OCI-LY7 (cell line): ENCODE data around the gene MAST2. TPM values are rescaled to one million over a fixed set of nuclear protein-coding genes. Genes with fewer than 3 reads are reported as not detected.

Experiments
- BruUV-seq: library from RNA; stranded (reverse); fragments of 400-500 nt; replicated peaks from 2 replicates; lab custom pipeline; 2021; lab: Mats Ljungman, UMichigan
- CTCF ChIA-PET: fragments of 300-600 bp; sonication (Branson Sonifier 250); formaldehyde crosslinking; loops from one replicate; lab custom pipeline; 2022; ENCODE audit warnings: antibody characterized with exemption; ENCODE audit not compliant: unreplicated experiment; lab: Charles Lee
- POLR2A ChIA-PET: fragments of 300-600 bp; sonication (Branson Sonifier 250); formaldehyde crosslinking; loops from one replicate; lab custom pipeline; 2022; ENCODE audit warnings: antibody characterized with exemption; lab: Charles Lee
- DNase-seq: peaks from one replicate; pipeline ENCODE4 v3.0.0-alpha.2; 2015; ENCODE audit warnings: low spot score
- H2AFZ ChIP-seq: fragments of 200-600 bp; sonication (generic), shearing (Covaris generic); 2 replicates; pipeline ENCODE4 v1.6.1; 2014; ENCODE audit warnings: mild to moderate bottlenecking, antibody characterized with exemption, low read length, moderate library complexity
- H3K27ac ChIP-seq: fragments of 200-600 bp; sonication (generic); 2 replicates; pipeline ENCODE4 v1.5.1; 2014; ENCODE audit warnings: mixed run types, low read depth, mild to moderate bottlenecking, moderate library complexity, low read length, inconsistent platforms; ENCODE audit not compliant: poor library complexity, severe bottlenecking
- H3K36me3 ChIP-seq: fragments of 200-600 bp; sonication (generic); 2 replicates; pipeline ENCODE4 v1.6.1; 2014; ENCODE audit warnings: mild to moderate bottlenecking, antibody characterized with exemption, low read length, moderate library complexity, mixed read lengths; ENCODE audit not compliant: insufficient read depth
- H3K4me1 ChIP-seq: fragments of 200-600 bp; sonication (generic); 2 replicates; pipeline ENCODE4 v1.5.1; 2014; ENCODE audit warnings: mild to moderate bottlenecking, low read length; ENCODE audit not compliant: insufficient read depth, poor library complexity, severe bottlenecking
- H3K4me2 ChIP-seq: fragments of 200-600 bp; sonication (generic); 2 replicates; pipeline ENCODE4 v1.6.1; 2014; ENCODE audit warnings: mild to moderate bottlenecking, low read length
- H3K4me3 ChIP-seq: fragments of 200-600 bp; sonication (generic); 2 replicates; pipeline ENCODE4 v1.5.1; 2014; ENCODE audit warnings: mild to moderate bottlenecking, low read depth, low read length; ENCODE audit not compliant: poor library complexity, severe bottlenecking
- H3K79me2 ChIP-seq: fragments of 200-600 bp; sonication (generic); 2 replicates; pipeline ENCODE4 v1.6.1; 2016; ENCODE audit warnings: low read depth, mild to moderate bottlenecking, low read length, moderate library complexity, mixed read lengths; ENCODE audit not compliant: insufficient read depth
- H3K9me2 ChIP-seq: fragments of 200-600 bp; sonication (generic); 2 replicates; pipeline ENCODE4 v1.6.1; 2016; ENCODE audit warnings: mild to moderate bottlenecking, low read length, mixed read lengths; ENCODE audit not compliant: insufficient read depth
- H3K9me3 ChIP-seq: fragments of 200-600 bp; sonication (generic); 2 replicates; pipeline ENCODE4 v1.6.1; 2014; ENCODE audit warnings: mild to moderate bottlenecking, mixed run types, low read length, mixed read lengths
- H4K20me1 ChIP-seq: fragments of 200-600 bp; sonication (generic); 2 replicates; pipeline ENCODE4 v1.6.1; 2014; ENCODE audit warnings: mild to moderate bottlenecking, antibody characterized with exemption, low read length, moderate library complexity, mixed read lengths; ENCODE audit not compliant: insufficient read depth
- CTCF ChIP-seq: fragments of 200-600 bp; sonication (generic); conservative IDR thresholded peaks from 2 replicates; pipeline ENCODE4 v1.5.1; 2014; ENCODE audit warnings: mild to moderate bottlenecking, antibody characterized with exemption, low read length, moderate library complexity, mixed read lengths
- EZH2phosphoT487 ChIP-seq: fragments of 200-600 bp; sonication (generic); IDR thresholded peaks from 2 replicates; pipeline ENCODE4 v1.6.1; 2018; ENCODE audit warnings: low read depth, borderline replicate concordance, mild to moderate bottlenecking, mixed run types, antibody characterized with exemption, low read length, moderate library complexity, mixed read lengths
- intact Hi-C: fragments of 100-400 bp; cut with micrococcal nuclease; formaldehyde crosslinking; loops from one replicate; pipeline ENCODE4 v1.10.0; 2022; ENCODE audit not compliant: unreplicated experiment
- total RNA-seq, 2 experiments: library from RNA; depleted of rRNA in 1 of 2; stranded (reverse); fragments of >200 nt in 1 of 2; shearing (Covaris generic) in 1 of 2; gene quantifications; 2 replicates each; pipeline ENCODE4 v1.2.3, GENCODE V29; 2014 to 2022

Gene MAST2
- total RNA-seq, 2 experiments from 2014 or later, result 32.1 to 67.2 TPM

- no peak overlapping the region for H3K4me2 ChIP-seq
- peaks cover 38% of the 10 kb centered on the region for H3K36me3 ChIP-seq
- H3K9me3 ChIP-seq, result no peaks in the 10 kb centered on the region
- H4K20me1 ChIP-seq, result no peaks in the 10 kb centered on the region; the same call in 1 of the 2 replicates
- no peak overlapping the region for H3K4me3 ChIP-seq
- ChIA-PET POLR2A (interaction anchor here (0.7 to 1.6 kb wide), 5 partner anchors 9 to 142 kb away, joined by 3 to 6 read pairs (median 4); no protein-coding TSS in a partner anchor), CTCF (no interaction called here)
- no peak for TF ChIP-seq EZH2phosphoT487
- no peak for TF ChIP-seq CTCF
- H3K4me1 ChIP-seq, result no peaks in the 10 kb centered on the region
- H3K9me2 ChIP-seq, result no peaks in the 10 kb centered on the region
- intact Hi-C loops, result no loop called here
- BruUV-seq, result no TSS peak
- no peak for DNase-seq
- H3K79me2 ChIP-seq, result 0 out of 2 replicates have a peak, but pooled peaks cover 4% of the 10 kb centered on the region
- H2AFZ ChIP-seq, result no peak overlapping the region
- H3K27ac ChIP-seq, result no peak overlapping the region
Observed at GRCh38 chr1:45890078-45890477, 86.7 kb downstream of the MAST2 start.

GRCh38 chr1:45891087-45891486 is 87.7 kb downstream of the MAST2 start:
- Histone ChIP-seq H3K79me2 (no peaks in the 10 kb centered on the region), H3K27ac (no peak overlapping the region), H4K20me1 (no peaks in the 10 kb centered on the region; the same call in 1 of the 2 replicates), H2AFZ (no peak overlapping the region), H3K4me2 (no peak overlapping the region), H3K36me3 (peaks cover 33% of the 10 kb centered on the region), H3K4me1 (no peaks in the 10 kb centered on the region), H3K9me2 (no peaks in the 10 kb centered on the region), H3K4me3 (no peak overlapping the region), H3K9me3 (no peaks in the 10 kb centered on the region)
- intact Hi-C loops, result no loop called here
- TF ChIP-seq CTCF, result no peak
- no peak for TF ChIP-seq EZH2phosphoT487
- no peak for DNase-seq
- no TSS peak for BruUV-seq
- ChIA-PET CTCF (no interaction called here), POLR2A (interaction anchor here (0.8 to 1.6 kb wide), 6 partner anchors 8 to 31 kb away, joined by 3 to 5 read pairs (median 4); no protein-coding TSS in a partner anchor)

- ChIA-PET POLR2A (no interaction called here), CTCF (no interaction called here)
- no peak for DNase-seq
- H3K36me3 ChIP-seq, result peaks cover 28% of the 10 kb centered on the region
- TF ChIP-seq EZH2phosphoT487 (no peak), CTCF (no peak)
- TSS peak; percentile 7 for BruUV-seq
- no peak overlapping the region for H3K27ac ChIP-seq
- H3K9me2 ChIP-seq, result no peaks in the 10 kb centered on the region
- no peaks in the 10 kb centered on the region for H3K4me1 ChIP-seq
- H3K9me3 ChIP-seq, result no peaks in the 10 kb centered on the region
- intact Hi-C loops, result no loop called here
- H3K4me2 ChIP-seq, result no peak overlapping the region
- no peak overlapping the region for H2AFZ ChIP-seq
- no peaks in the 10 kb centered on the region; the same call in 1 of the 2 replicates for H4K20me1 ChIP-seq
- H3K4me3 ChIP-seq, result no peak overlapping the region
- H3K79me2 ChIP-seq, result no peaks in the 10 kb centered on the region
Observed at GRCh38 chr1:45892068-45892785, 88.8 kb downstream of the MAST2 start.
